HepG2 (cell line): ENCODE results near the gene TFAP2A. TPM values are rescaled to one million over a fixed set of nuclear protein-coding genes. Genes with fewer than 3 reads are reported as not detected.

ENCODE experiments used
- ATAC-seq: fragments of 200-7000 bp; cut with Tn5 transposase; 3 replicates; pipeline ENCODE4 v1.9.1; 2020; ENCODE audit warnings: mild to moderate bottlenecking, moderate library complexity
- BruUV-seq: library from RNA; stranded (reverse); fragments of 400-500 nt; replicated peaks from 2 replicates; lab custom pipeline; 2021; lab: Mats Ljungman, UMichigan
- CTCF ChIA-PET: fragments of 300-600 bp; formaldehyde crosslinking; extraction: SDS; loops from one replicate; lab custom pipeline; 2021; ENCODE audit warnings: low total read pairs, inconsistent platforms, low intra/inter-chr PET ratio; lab: Yijun Ruan, JAX
- POLR2A ChIA-PET: fragments of 350-600 bp; sonication (Branson Sonifier 250); formaldehyde crosslinking; loops from one replicate; lab custom pipeline; 2020; ENCODE audit warnings: antibody characterized with exemption, inconsistent platforms; lab: Yijun Ruan, JAX
- DNase-seq: peaks from one replicate; pipeline ENCODE4 v3.0.0-alpha.2; 2015; ENCODE audit warnings: low spot score
- FAIRE-seq: peaks from 3 replicates; lab custom pipeline; 2011; peaks lifted over from hg19 to GRCh38; lab: Jason Lieb, UNC
- H2AFZ ChIP-seq: one replicate; pipeline ENCODE4 v1.6.1; 2011; ENCODE audit warnings: low read length, inconsistent platforms
- H3K27ac ChIP-seq: fragments of 300-600 bp; 3 replicates; pipeline ENCODE4 v1.8.0; 2011; ENCODE audit warnings: mixed run types, mild to moderate bottlenecking, mixed read lengths, low read length, inconsistent platforms; ENCODE audit not compliant: insufficient read depth; ENCODE audit errors: extremely low read length
- H3K27me3 ChIP-seq, 2 experiments: fragments of 200-600 bp in 1 of 2; 2 replicates in 1 of 2; 3 replicates in 1 of 2; pipeline versions ENCODE4 v1.6.0 to v1.8.0; 2011; ENCODE audit warnings: low read length in 2 of 2, mild to moderate bottlenecking in 2 of 2, moderate library complexity in 2 of 2, inconsistent platforms in 1 of 2; ENCODE audit not compliant: insufficient read depth in 2 of 2, control insufficient read depth in 1 of 2
- H3K36me3 ChIP-seq, 2 experiments: fragments of 200-600 bp in 1 of 2; replicated peaks in 1 of 2; 2 replicates in 1 of 2; 3 replicates in 1 of 2; pipeline versions ENCODE4 v1.5.1 to v1.8.0; 2011; ENCODE audit warnings: low read length in 2 of 2, inconsistent platforms in 1 of 2; ENCODE audit not compliant: insufficient read depth in 2 of 2, control insufficient read depth in 1 of 2
- H3K4me1 ChIP-seq: 2 replicates; pipeline ENCODE4 v1.5.1; 2012; ENCODE audit warnings: low read length, inconsistent platforms; ENCODE audit not compliant: insufficient read depth
- H3K4me2 ChIP-seq: 2 replicates; pipeline ENCODE4 v1.6.0; 2011; ENCODE audit warnings: low read depth, low read length, inconsistent platforms
- H3K4me3 ChIP-seq, 3 experiments: fragments of 200-600 bp in 1 of 3; sonication (generic), shearing (Covaris generic) in 1 of 3; replicated peaks in 1 of 3; 2 replicates each; pipeline ENCODE4 v1.5.1; 2011 to 2016; ENCODE audit warnings: low read length in 3 of 3, inconsistent platforms in 2 of 3, low read depth in 2 of 3, mild to moderate bottlenecking in 2 of 3, control low read depth in 1 of 3, mixed read lengths in 1 of 3; ENCODE audit not compliant: insufficient read depth in 1 of 3
- H3K79me2 ChIP-seq: one replicate; pipeline ENCODE4 v1.6.1; 2011; ENCODE audit warnings: low read length, inconsistent platforms; ENCODE audit not compliant: insufficient read depth
- H3K9ac ChIP-seq: 2 replicates; pipeline ENCODE4 v1.6.0; 2011; ENCODE audit warnings: mild to moderate bottlenecking, low read depth, low read length, inconsistent platforms; ENCODE audit not compliant: insufficient read depth
- H3K9me3 ChIP-seq: 2 replicates; pipeline ENCODE4 v1.5.1; 2012; ENCODE audit warnings: mild to moderate bottlenecking, low read length
- H4K20me1 ChIP-seq: 2 replicates; pipeline ENCODE4 v1.6.0; 2011; ENCODE audit warnings: inconsistent platforms, mild to moderate bottlenecking, low read length, moderate library complexity; ENCODE audit not compliant: insufficient read depth
- CHD4 ChIP-seq: fragments of 200-600 bp; sonication (generic); IDR thresholded peaks from 2 replicates; pipeline ENCODE4 v1.7.0; 2017; ENCODE audit warnings: mild to moderate bottlenecking, low read length, borderline replicate concordance
- FOXK1 ChIP-seq: sonication (generic); formaldehyde crosslinking; IDR thresholded peaks from 2 replicates; pipeline ENCODE4 v1.4.0; 2020; ENCODE audit warnings: low read depth, missing genetic modification reagents, borderline replicate concordance
- HIVEP1 ChIP-seq: sonication (generic); formaldehyde crosslinking; IDR thresholded peaks from 2 replicates; pipeline ENCODE4 v1.4.0; 2020; ENCODE audit warnings: mild to moderate bottlenecking, missing genetic modification reagents
- IRF2 ChIP-seq: IDR thresholded peaks from 2 replicates; pipeline ENCODE4 v1.6.1; 2018; ENCODE audit warnings: missing genetic modification reagents, missing compliant biosample characterization
- IRX3 ChIP-seq: sonication (generic); formaldehyde crosslinking; IDR thresholded peaks from 2 replicates; pipeline ENCODE4 v1.8.1; 2023; ENCODE audit warnings: mild to moderate bottlenecking, low read depth, missing genetic modification reagents, borderline replicate concordance
- MTF1 ChIP-seq: sonication (generic); formaldehyde crosslinking; IDR thresholded peaks from 2 replicates; pipeline ENCODE4 v1.5.0; 2020; ENCODE audit warnings: missing genetic modification reagents
- NBN ChIP-seq: fragments of 450-650 bp; conservative IDR thresholded peaks from 2 replicates; pipeline ENCODE4 v1.6.1; 2017
- ONECUT2 ChIP-seq: sonication (generic); formaldehyde crosslinking; IDR thresholded peaks from 2 replicates; pipeline ENCODE4 v1.4.0; 2020; ENCODE audit warnings: missing genetic modification reagents
- PPARG ChIP-seq: conservative IDR thresholded peaks from 2 replicates; pipeline ENCODE4 v1.6.1; 2016; ENCODE audit warnings: missing biosample characterization, missing genetic modification reagents
- ZC3H13 ChIP-seq: sonication (generic); formaldehyde crosslinking; IDR thresholded peaks from 2 replicates; pipeline ENCODE4 v1.8.1; 2023; ENCODE audit warnings: mild to moderate bottlenecking, missing genetic modification reagents, moderate library complexity
- ZC3H4 ChIP-seq: sonication (generic); formaldehyde crosslinking; IDR thresholded peaks from 2 replicates; pipeline ENCODE4 v1.4.0; 2020; ENCODE audit warnings: missing genetic modification reagents, borderline replicate concordance
- ZFYVE20 ChIP-seq: sonication (generic); formaldehyde crosslinking; IDR thresholded peaks from 2 replicates; pipeline ENCODE4 v1.8.0; 2023; ENCODE audit warnings: low read depth, mild to moderate bottlenecking, moderate library complexity, missing genetic modification reagents, borderline replicate concordance
- ZNF256 ChIP-seq: sonication (generic); formaldehyde crosslinking; conservative IDR thresholded peaks from 2 replicates; pipeline ENCODE4 v1.4.0; 2020; ENCODE audit warnings: missing genetic modification reagents
- ZNF543 ChIP-seq: sonication (generic); formaldehyde crosslinking; IDR thresholded peaks from 2 replicates; pipeline ENCODE4 v1.4.0; 2020; ENCODE audit warnings: mild to moderate bottlenecking, missing genetic modification reagents
- ZNF589 ChIP-seq: sonication (generic); formaldehyde crosslinking; conservative IDR thresholded peaks from 2 replicates; pipeline ENCODE4 v1.8.0; 2022; ENCODE audit warnings: mild to moderate bottlenecking, moderate library complexity, missing genetic modification reagents
- WGBS: methylation state at CpG from one replicate; pipeline ENCODE4 v1.1.6; 2017; ENCODE audit warnings: low lambda C conversion rate; 5-methylcytosine and 5-hydroxymethylcytosine counted together
- in situ Hi-C: cut with HindIII; loops from 2 replicates; pipeline ENCODE4 v1.10.0; 2017; ENCODE audit warnings: low pct_unique_long_range_greater_than_20kb; ENCODE audit not compliant: extremely low pct_ligation_motif_present
- intact Hi-C: fragments of 100-400 bp; cut with micrococcal nuclease; formaldehyde crosslinking; loops from one replicate; pipeline ENCODE4 v1.10.0; 2022; ENCODE audit not compliant: unreplicated experiment
- polyA plus RNA-seq, 8 experiments: library from polyadenylated mRNA; depleted of rRNA in 3 of 8; stranded (reverse) in 7 of 8; unstranded in 1 of 8; fragments of >200 nt; fragmentation: Illumina TruSeq in 4 of 8; extraction: Trizol in 4 of 8; gene quantifications; 2 replicates each; pipeline versions ENCODE4 v1.2.1 to v1.2.3, GENCODE V29; 2011 to 2016; ENCODE audit warnings: low read depth in 4 of 8, missing spikeins in 1 of 8, mixed read lengths in 1 of 8; ENCODE audit not compliant: insufficient read depth in 1 of 8
- total RNA-seq, 5 experiments: library from RNA; depleted of rRNA; stranded (reverse); fragments of >200 nt; fragmentation: Illumina TruSeq; extraction: Trizol; gene quantifications; 2 replicates each; pipeline ENCODE4 v1.2.3, GENCODE V29; 2016; ENCODE audit warnings: low read depth in 1 of 5
- TF ChIP-seq, protein P1 (sequence below): sonication (generic); formaldehyde crosslinking; IDR thresholded peaks from 2 replicates; pipeline ENCODE4 v1.4.0; 2020; ENCODE audit warnings: mild to moderate bottlenecking, missing genetic modification reagents
- TF ChIP-seq, protein P2 (sequence below): sonication (generic); formaldehyde crosslinking; IDR thresholded peaks from 2 replicates; pipeline ENCODE4 v1.5.1; 2020; ENCODE audit warnings: missing genetic modification reagents, mild to moderate bottlenecking, borderline replicate concordance
- TF ChIP-seq, protein P3 (sequence below): sonication (generic); formaldehyde crosslinking; IDR thresholded peaks from 2 replicates; pipeline ENCODE4 v1.5.1; 2020; ENCODE audit warnings: mild to moderate bottlenecking, missing genetic modification reagents, moderate library complexity

Gene TFAP2A
- total and polyA plus RNA-seq, 2 of the 13 experiments (the other 11 are each of a cell fraction or from before 2014, with no cell fraction given): not detected

DNA sequence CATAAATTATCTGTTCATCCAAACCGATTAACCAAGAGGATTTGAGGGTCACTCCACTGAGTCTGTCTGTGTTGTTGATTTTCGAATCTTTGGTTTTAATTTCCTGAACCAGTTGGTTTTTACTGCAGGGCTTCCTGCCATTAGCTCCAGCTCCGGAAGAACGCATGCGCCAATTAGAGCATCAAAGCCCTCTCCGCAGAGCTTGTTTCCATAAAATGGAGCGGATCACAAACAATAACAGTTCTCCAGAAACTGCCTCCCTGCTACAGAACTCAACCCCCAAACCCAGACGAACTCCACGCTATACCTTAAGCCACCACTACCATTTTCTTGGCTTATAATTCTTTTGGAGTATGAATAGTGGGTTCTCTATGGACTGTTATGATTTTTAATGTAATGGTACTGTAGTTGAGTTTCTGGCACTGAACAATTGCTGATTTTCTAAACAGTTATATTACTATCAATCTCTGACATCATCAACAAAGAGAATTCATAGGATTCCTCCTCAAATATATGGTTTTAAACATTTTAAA, 13.8 kb downstream of the TFAP2A start (continued):
- TF ChIP-seq ZNF589: no peak

DNA sequence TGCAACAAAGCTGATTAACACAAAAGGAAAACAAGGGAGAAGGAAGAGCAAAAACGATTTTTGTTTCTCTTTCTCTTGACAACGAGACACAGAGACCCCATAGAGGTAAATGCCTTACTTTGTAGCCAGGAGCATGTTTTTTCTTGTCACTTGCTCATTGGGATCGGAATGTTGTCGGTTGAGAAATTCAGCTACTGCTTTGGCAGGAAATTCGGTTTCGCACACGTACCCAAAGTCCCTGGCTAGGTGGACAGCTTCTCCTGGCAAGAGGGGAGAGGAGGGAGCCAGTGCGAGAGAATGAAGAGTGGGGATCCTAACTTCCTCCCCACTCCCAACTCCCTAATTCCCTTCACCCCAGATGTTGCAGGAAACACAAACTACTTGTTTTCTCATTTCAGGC, 14.5 kb downstream of the TFAP2A start:
- no TSS peak for BruUV-seq
- ChIA-PET CTCF (no interaction called here), POLR2A (no interaction called here)
- ATAC-seq (no peak), FAIRE-seq (no peak), DNase-seq (no peak)
- no peak overlapping the region for H3K4me3 ChIP-seq
- peaks cover 9 to 77% of the 10 kb centered on the region in 2 experiments; a peak in 4 of 5 replicates for H3K27me3 ChIP-seq
- H3K36me3 ChIP-seq: no peaks in the 10 kb centered on the region
- WGBS: 28% methylated on average over 8 of the region's 8 CpGs
- H3K4me1 ChIP-seq: no peaks in the 10 kb centered on the region
- H3K27ac ChIP-seq: no peak overlapping the region
- no peak overlapping the region for H2AFZ ChIP-seq
- intact Hi-C loops: no loop called here
- H4K20me1 ChIP-seq: no peaks in the 10 kb centered on the region
- in situ Hi-C loops: no loop called here
- no peak overlapping the region for H3K9ac ChIP-seq
- no peaks in the 10 kb centered on the region for H3K9me3 ChIP-seq
- no peaks in the 10 kb centered on the region for H3K79me2 ChIP-seq
- no peak overlapping the region for H3K4me2 ChIP-seq
- no peak for TF ChIP-seq HIVEP1
- TF ChIP-seq ZC3H13: no peak
- no peak for TF ChIP-seq NBN
- no peak for TF ChIP-seq ZFYVE20
- TF ChIP-seq ZC3H4 (CRISPR knock-in tag): no peak
- TF ChIP-seq FOXK1 (CRISPR knock-in tag): no peak
- no peak for TF ChIP-seq IRF2 (CRISPR knock-in tag)
- no peak for TF ChIP-seq ONECUT2 (CRISPR knock-in tag)
- TF ChIP-seq, protein P1, sequence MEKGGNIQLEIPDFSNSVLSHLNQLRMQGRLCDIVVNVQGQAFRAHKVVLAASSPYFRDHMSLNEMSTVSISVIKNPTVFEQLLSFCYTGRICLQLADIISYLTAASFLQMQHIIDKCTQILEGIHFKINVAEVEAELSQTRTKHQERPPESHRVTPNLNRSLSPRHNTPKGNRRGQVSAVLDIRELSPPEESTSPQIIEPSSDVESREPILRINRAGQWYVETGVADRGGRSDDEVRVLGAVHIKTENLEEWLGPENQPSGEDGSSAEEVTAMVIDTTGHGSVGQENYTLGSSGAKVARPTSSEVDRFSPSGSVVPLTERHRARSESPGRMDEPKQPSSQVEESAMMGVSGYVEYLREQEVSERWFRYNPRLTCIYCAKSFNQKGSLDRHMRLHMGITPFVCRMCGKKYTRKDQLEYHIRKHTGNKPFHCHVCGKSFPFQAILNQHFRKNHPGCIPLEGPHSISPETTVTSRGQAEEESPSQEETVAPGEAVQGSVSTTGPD (CRISPR knock-in tag): no peak
- TF ChIP-seq IRX3 (CRISPR knock-in tag): no peak
- TF ChIP-seq ZNF543 (CRISPR knock-in tag): no peak
- no peak for TF ChIP-seq ZNF256
- no peak for TF ChIP-seq CHD4
- TF ChIP-seq PPARG: no peak
- TF ChIP-seq, protein P2, sequence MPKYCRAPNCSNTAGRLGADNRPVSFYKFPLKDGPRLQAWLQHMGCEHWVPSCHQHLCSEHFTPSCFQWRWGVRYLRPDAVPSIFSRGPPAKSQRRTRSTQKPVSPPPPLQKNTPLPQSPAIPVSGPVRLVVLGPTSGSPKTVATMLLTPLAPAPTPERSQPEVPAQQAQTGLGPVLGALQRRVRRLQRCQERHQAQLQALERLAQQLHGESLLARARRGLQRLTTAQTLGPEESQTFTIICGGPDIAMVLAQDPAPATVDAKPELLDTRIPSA (CRISPR knock-in tag): no peak
- TF ChIP-seq MTF1 (CRISPR knock-in tag): no peak
- TF ChIP-seq, protein P3, sequence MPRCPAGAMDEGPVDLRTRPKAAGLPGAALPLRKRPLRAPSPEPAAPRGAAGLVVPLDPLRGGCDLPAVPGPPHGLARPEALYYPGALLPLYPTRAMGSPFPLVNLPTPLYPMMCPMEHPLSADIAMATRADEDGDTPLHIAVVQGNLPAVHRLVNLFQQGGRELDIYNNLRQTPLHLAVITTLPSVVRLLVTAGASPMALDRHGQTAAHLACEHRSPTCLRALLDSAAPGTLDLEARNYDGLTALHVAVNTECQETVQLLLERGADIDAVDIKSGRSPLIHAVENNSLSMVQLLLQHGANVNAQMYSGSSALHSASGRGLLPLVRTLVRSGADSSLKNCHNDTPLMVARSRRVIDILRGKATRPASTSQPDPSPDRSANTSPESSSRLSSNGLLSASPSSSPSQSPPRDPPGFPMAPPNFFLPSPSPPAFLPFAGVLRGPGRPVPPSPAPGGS (CRISPR knock-in tag): no peak
